Renal cortex interstitium (tissue), 11 donors: Measurements from ENCODE around the gene ANO9. TPM values are rescaled to one million over a fixed set of nuclear protein-coding genes. Genes with fewer than 3 reads are reported as not detected.
"Not testable (repeated sequence)": the region's sequence is repeated elsewhere in the genome, so short reads cannot be mapped to it uniquely, and the experiment has no call there.

ENCODE experiments used
- DNase-seq, 11 donors: peaks; one replicate each; pipeline ENCODE4 v3.0.0-alpha.2; 2013; ENCODE audit warnings: low read depth in 9 of 11, low spot score in 4 of 11; ENCODE audit errors: extremely low read depth in 1 of 11
- polyA plus RNA-seq, 3 donors: library from polyadenylated mRNA; unstranded; fragments of 120-200 nt; gene quantifications; one replicate each; pipeline ENCODE4 v1.2.1, GENCODE V29; 2013; ENCODE audit not compliant: insufficient read length in 3 of 3

ANO9 gene
- polyA plus RNA-seq, 3 donors: 9.2 to 18.1 (median 10.3) TPM

- DNase-seq: no peak
Measured at GRCh38 chr11:422249-422656, 19.6 kb downstream of the ANO9 start.

GRCh38 chr11:420911-421321 lies 20.9 kb downstream of the ANO9 start:
- DNase-seq: no peak

GRCh38 chr11:420054-420910 lies 21.5 kb downstream of the ANO9 start:
- DNase-seq: no peak

GRCh38 chr11:419248-420005 lies 22.4 kb downstream of the ANO9 start:
- no peak for DNase-seq

GRCh38 chr11:418343-419247 lies 23.2 kb downstream of the ANO9 start:
- DNase-seq: no peak

- no peak for DNase-seq
Measured at GRCh38 chr11:417652-418342, 24.0 kb downstream of the ANO9 start.

- DNase-seq: no peak
Measured at GRCh38 chr11:416757-417621, 24.8 kb downstream of the ANO9 start.

GRCh38 chr11:416051-416756 lies 25.6 kb downstream of the ANO9 start:
- DNase-seq: no peak

GRCh38 chr11:415640-416041 lies 26.2 kb downstream of the ANO9 start:
- no peak for DNase-seq

GRCh38 chr11:414318-414857 lies 27.4 kb downstream of the ANO9 start:
- DNase-seq: no peak

GRCh38 chr11:413120-414081 lies 28.4 kb downstream of the ANO9 start:
- DNase-seq: no peak

GRCh38 chr11:412641-413119 lies 29.1 kb downstream of the ANO9 start:
- DNase-seq: no peak

GRCh38 chr11:411520-411919 lies 30.3 kb downstream of the ANO9 start:
- not testable (repeated sequence) for DNase-seq

- not testable (repeated sequence) for DNase-seq
Measured at GRCh38 chr11:410711-411110, 31.1 kb downstream of the ANO9 start.

- no peak for DNase-seq
Measured at GRCh38 chr11:409600-410483, 32.0 kb downstream of the ANO9 start.
